ENCODE data around the gene CASKIN2.

GRCh38 chr17:75474736-75475135 is 40.6 kb downstream of the CASKIN2 start:
- TF ChIP-seq, protein P1, sequence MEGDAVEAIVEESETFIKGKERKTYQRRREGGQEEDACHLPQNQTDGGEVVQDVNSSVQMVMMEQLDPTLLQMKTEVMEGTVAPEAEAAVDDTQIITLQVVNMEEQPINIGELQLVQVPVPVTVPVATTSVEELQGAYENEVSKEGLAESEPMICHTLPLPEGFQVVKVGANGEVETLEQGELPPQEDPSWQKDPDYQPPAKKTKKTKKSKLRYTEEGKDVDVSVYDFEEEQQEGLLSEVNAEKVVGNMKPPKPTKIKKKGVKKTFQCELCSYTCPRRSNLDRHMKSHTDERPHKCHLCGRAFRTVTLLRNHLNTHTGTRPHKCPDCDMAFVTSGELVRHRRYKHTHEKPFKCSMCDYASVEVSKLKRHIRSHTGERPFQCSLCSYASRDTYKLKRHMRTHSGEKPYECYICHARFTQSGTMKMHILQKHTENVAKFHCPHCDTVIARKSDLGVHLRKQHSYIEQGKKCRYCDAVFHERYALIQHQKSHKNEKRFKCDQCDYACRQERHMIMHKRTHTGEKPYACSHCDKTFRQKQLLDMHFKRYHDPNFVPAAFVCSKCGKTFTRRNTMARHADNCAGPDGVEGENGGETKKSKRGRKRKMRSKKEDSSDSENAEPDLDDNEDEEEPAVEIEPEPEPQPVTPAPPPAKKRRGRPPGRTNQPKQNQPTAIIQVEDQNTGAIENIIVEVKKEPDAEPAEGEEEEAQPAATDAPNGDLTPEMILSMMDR (conservative IDR thresholded peaks at IDR 0.05; ENCODE audit: low read length) = no peak
- no peak for TF ChIP-seq EZH2phosphoT487 (IDR thresholded peaks at IDR 0.05; ENCODE audit: borderline replicate concordance, low read depth, low read length)

All from OCI-LY7 (cell line).